ENCODE results near the gene GALNT2. TPM values are rescaled to one million over a fixed set of nuclear protein-coding genes. Genes with fewer than 3 reads are reported as not detected.

GALNT2 gene
- total RNA-seq, 1 donor from 2014 or later: 67.9 TPM

- H3K27me3 Mint-ChIP-seq (ENCODE audit: insufficient read depth): no peaks in the 10 kb centered on the region
- peaks cover 16% of the 10 kb centered on the region for H3K36me3 Mint-ChIP-seq (ENCODE audit: low read depth)
- H3K9me3 Mint-ChIP-seq: no peaks in the 10 kb centered on the region
- no peak overlapping the region for H3K27ac Mint-ChIP-seq
- no peak for DNase-seq (ENCODE audit: low spot score)
- peaks cover 41% of the 10 kb centered on the region for H3K4me1 Mint-ChIP-seq (ENCODE audit: low read depth)
- intact Hi-C loops (cut with micrococcal nuclease): no loop called here
- no peak overlapping the region for H3K4me3 Mint-ChIP-seq
Measured at GRCh38 chr1:230091473-230092231, 24.6 kb downstream of the GALNT2 start.

GRCh38 chr1:230094746-230095145, 27.7 kb downstream of the GALNT2 start:
- H3K9me3 Mint-ChIP-seq: no peaks in the 10 kb centered on the region
- H3K27me3 Mint-ChIP-seq (ENCODE audit: insufficient read depth): no peaks in the 10 kb centered on the region
- no peak overlapping the region for H3K4me3 Mint-ChIP-seq
- peaks cover 24% of the 10 kb centered on the region for H3K36me3 Mint-ChIP-seq (ENCODE audit: low read depth)
- no peak for DNase-seq (ENCODE audit: low spot score)
- intact Hi-C loops (cut with micrococcal nuclease): no loop called here
- peaks cover 23% of the 10 kb centered on the region for H3K4me1 Mint-ChIP-seq (ENCODE audit: low read depth)
- H3K27ac Mint-ChIP-seq: no peak overlapping the region

GRCh38 chr1:230095938-230096337, 28.9 kb downstream of the GALNT2 start:
- Mint-ChIP-seq H3K4me3 (no peak overlapping the region), H3K4me1 (ENCODE audit: low read depth) (peaks cover 13% of the 10 kb centered on the region), H3K27me3 (ENCODE audit: insufficient read depth) (no peaks in the 10 kb centered on the region), H3K9me3 (no peaks in the 10 kb centered on the region), H3K27ac (no peak overlapping the region), H3K36me3 (ENCODE audit: low read depth) (peaks cover 15% of the 10 kb centered on the region)
- no peak for DNase-seq (ENCODE audit: low spot score)
- intact Hi-C loops (cut with micrococcal nuclease): no loop called here

- Mint-ChIP-seq H3K4me1 (ENCODE audit: low read depth) (peaks cover 27% of the 10 kb centered on the region), H3K36me3 (ENCODE audit: low read depth) (peaks cover 14% of the 10 kb centered on the region), H3K27me3 (ENCODE audit: insufficient read depth) (no peaks in the 10 kb centered on the region), H3K4me3 (no peak overlapping the region), H3K9me3 (no peaks in the 10 kb centered on the region), H3K27ac (no peak overlapping the region)
- DNase-seq (ENCODE audit: low spot score): no peak
- intact Hi-C loops (cut with micrococcal nuclease): no loop called here
Measured at GRCh38 chr1:230097370-230097769, 30.3 kb downstream of the GALNT2 start.

GRCh38 chr1:230098723-230099122, 31.7 kb downstream of the GALNT2 start:
- intact Hi-C loops (cut with micrococcal nuclease): no loop called here
- H3K27ac Mint-ChIP-seq: no peak overlapping the region
- H3K9me3 Mint-ChIP-seq: no peaks in the 10 kb centered on the region
- no peak overlapping the region for H3K4me3 Mint-ChIP-seq
- peaks cover 11% of the 10 kb centered on the region for H3K36me3 Mint-ChIP-seq (ENCODE audit: low read depth)
- H3K4me1 Mint-ChIP-seq (ENCODE audit: low read depth): peaks cover 41% of the 10 kb centered on the region
- H3K27me3 Mint-ChIP-seq (ENCODE audit: insufficient read depth): no peaks in the 10 kb centered on the region
- no peak for DNase-seq (ENCODE audit: low spot score)

GRCh38 chr1:230099465-230099864, 32.4 kb downstream of the GALNT2 start:
- peaks cover 48% of the 10 kb centered on the region for H3K4me1 Mint-ChIP-seq (ENCODE audit: low read depth)
- no peak overlapping the region for H3K27ac Mint-ChIP-seq
- H3K4me3 Mint-ChIP-seq: no peak overlapping the region
- no peak for DNase-seq (ENCODE audit: low spot score)
- H3K9me3 Mint-ChIP-seq: no peaks in the 10 kb centered on the region
- H3K27me3 Mint-ChIP-seq (ENCODE audit: insufficient read depth): no peaks in the 10 kb centered on the region
- H3K36me3 Mint-ChIP-seq (ENCODE audit: low read depth): peaks cover 11% of the 10 kb centered on the region
- intact Hi-C loops (cut with micrococcal nuclease): no loop called here

- Mint-ChIP-seq H3K4me3 (no peak overlapping the region), H3K4me1 (ENCODE audit: low read depth) (peaks cover 63% of the 10 kb centered on the region), H3K36me3 (ENCODE audit: low read depth) (peaks cover 11% of the 10 kb centered on the region), H3K27ac (no peak overlapping the region), H3K9me3 (no peaks in the 10 kb centered on the region), H3K27me3 (ENCODE audit: insufficient read depth) (peaks cover 1% of the 10 kb centered on the region)
- intact Hi-C loops (cut with micrococcal nuclease): loop anchor here (5.0 to 10.0 kb wide), 4 partner anchors 356 to 766 kb away; partner anchors contain the start of genes ABCB10 and C1orf198
- DNase-seq (ENCODE audit: low spot score): no peak
Measured at GRCh38 chr1:230100932-230101331, 33.9 kb downstream of the GALNT2 start.

- intact Hi-C loops (cut with micrococcal nuclease): loop anchor here (5.0 to 10.0 kb wide), 4 partner anchors 357 to 766 kb away; partner anchors contain the start of genes ABCB10 and C1orf198
- no peak for DNase-seq (ENCODE audit: low spot score)
- Mint-ChIP-seq H3K27ac (no peak overlapping the region), H3K27me3 (ENCODE audit: insufficient read depth) (peaks cover 1% of the 10 kb centered on the region), H3K4me3 (no peak overlapping the region), H3K9me3 (no peaks in the 10 kb centered on the region), H3K4me1 (ENCODE audit: low read depth) (peaks cover 65% of the 10 kb centered on the region), H3K36me3 (ENCODE audit: low read depth) (peaks cover 9% of the 10 kb centered on the region)
Measured at GRCh38 chr1:230101556-230101955, 34.5 kb downstream of the GALNT2 start.

GRCh38 chr1:230102046-230102445, 35.0 kb downstream of the GALNT2 start:
- H3K36me3 Mint-ChIP-seq (ENCODE audit: low read depth): peaks cover 8% of the 10 kb centered on the region
- peaks cover 69% of the 10 kb centered on the region for H3K4me1 Mint-ChIP-seq (ENCODE audit: low read depth)
- no peak for DNase-seq (ENCODE audit: low spot score)
- no peak overlapping the region for H3K4me3 Mint-ChIP-seq
- H3K27me3 Mint-ChIP-seq (ENCODE audit: insufficient read depth): peaks cover 1% of the 10 kb centered on the region
- H3K9me3 Mint-ChIP-seq: no peaks in the 10 kb centered on the region
- H3K27ac Mint-ChIP-seq: no peak overlapping the region
- intact Hi-C loops (cut with micrococcal nuclease): loop anchor here (5.0 to 10.0 kb wide), 4 partner anchors 357 to 765 kb away; partner anchors contain the start of genes ABCB10 and C1orf198

GRCh38 chr1:230102472-230102871, 35.4 kb downstream of the GALNT2 start:
- Mint-ChIP-seq H3K4me3 (no peak overlapping the region), H3K27ac (peak overlapping the region; percentile 20), H3K9me3 (no peaks in the 10 kb centered on the region), H3K27me3 (ENCODE audit: insufficient read depth) (peaks cover 1% of the 10 kb centered on the region), H3K36me3 (ENCODE audit: low read depth) (peaks cover 5% of the 10 kb centered on the region), H3K4me1 (ENCODE audit: low read depth) (peaks cover 73% of the 10 kb centered on the region)
- DNase-seq (ENCODE audit: low spot score): no peak
- intact Hi-C loops (cut with micrococcal nuclease): loop anchor here (5.0 to 10.0 kb wide), 4 partner anchors 358 to 765 kb away; partner anchors contain the start of genes ABCB10 and C1orf198

GRCh38 chr1:230103306-230104173, 36.5 kb downstream of the GALNT2 start:
- no peak for DNase-seq (ENCODE audit: low spot score)
- H3K4me1 Mint-ChIP-seq (ENCODE audit: low read depth): peaks cover 77% of the 10 kb centered on the region
- no peaks in the 10 kb centered on the region for H3K9me3 Mint-ChIP-seq
- intact Hi-C loops (cut with micrococcal nuclease): loop anchor here (1.0 to 10.0 kb wide), 14 partner anchors 19 to 764 kb away; partner anchors contain the start of genes ABCB10 and C1orf198
- peaks cover 2% of the 10 kb centered on the region for H3K36me3 Mint-ChIP-seq (ENCODE audit: low read depth)
- peak overlapping the region; percentile 91 for H3K27ac Mint-ChIP-seq
- H3K4me3 Mint-ChIP-seq: peak overlapping the region; percentile 27
- peaks cover 1% of the 10 kb centered on the region for H3K27me3 Mint-ChIP-seq (ENCODE audit: insufficient read depth)

- intact Hi-C loops (cut with micrococcal nuclease): loop anchor here (1.0 to 10.0 kb wide), 14 partner anchors 19 to 763 kb away; partner anchors contain the start of genes ABCB10 and C1orf198
- peak; percentile 63 for DNase-seq (ENCODE audit: low spot score)
- peaks cover 2% of the 10 kb centered on the region for H3K36me3 Mint-ChIP-seq (ENCODE audit: low read depth)
- H3K27me3 Mint-ChIP-seq (ENCODE audit: insufficient read depth): peaks cover 1% of the 10 kb centered on the region
- no peaks in the 10 kb centered on the region for H3K9me3 Mint-ChIP-seq
- peak overlapping the region; percentile 66 for H3K4me3 Mint-ChIP-seq
- H3K27ac Mint-ChIP-seq: peak overlapping the region; percentile 91
- H3K4me1 Mint-ChIP-seq (ENCODE audit: low read depth): peaks cover 85% of the 10 kb centered on the region
Measured at GRCh38 chr1:230104395-230105244, 37.6 kb downstream of the GALNT2 start.
